ENCODE results near the gene OGN. TPM values are rescaled to one million over a fixed set of nuclear protein-coding genes. Genes with fewer than 3 reads are reported as not detected.

OGN gene
- total RNA-seq, 1 experiment from 2014 or later, result not detected

GRCh38 chr9:92333282-92333634 lies 71.1 kb downstream of the OGN start:
- TF ChIP-seq, protein P1, sequence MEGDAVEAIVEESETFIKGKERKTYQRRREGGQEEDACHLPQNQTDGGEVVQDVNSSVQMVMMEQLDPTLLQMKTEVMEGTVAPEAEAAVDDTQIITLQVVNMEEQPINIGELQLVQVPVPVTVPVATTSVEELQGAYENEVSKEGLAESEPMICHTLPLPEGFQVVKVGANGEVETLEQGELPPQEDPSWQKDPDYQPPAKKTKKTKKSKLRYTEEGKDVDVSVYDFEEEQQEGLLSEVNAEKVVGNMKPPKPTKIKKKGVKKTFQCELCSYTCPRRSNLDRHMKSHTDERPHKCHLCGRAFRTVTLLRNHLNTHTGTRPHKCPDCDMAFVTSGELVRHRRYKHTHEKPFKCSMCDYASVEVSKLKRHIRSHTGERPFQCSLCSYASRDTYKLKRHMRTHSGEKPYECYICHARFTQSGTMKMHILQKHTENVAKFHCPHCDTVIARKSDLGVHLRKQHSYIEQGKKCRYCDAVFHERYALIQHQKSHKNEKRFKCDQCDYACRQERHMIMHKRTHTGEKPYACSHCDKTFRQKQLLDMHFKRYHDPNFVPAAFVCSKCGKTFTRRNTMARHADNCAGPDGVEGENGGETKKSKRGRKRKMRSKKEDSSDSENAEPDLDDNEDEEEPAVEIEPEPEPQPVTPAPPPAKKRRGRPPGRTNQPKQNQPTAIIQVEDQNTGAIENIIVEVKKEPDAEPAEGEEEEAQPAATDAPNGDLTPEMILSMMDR (IDR thresholded peaks at IDR 0.05; ENCODE audit: insufficient read depth in 1 of 2, low read depth in 1 of 2, low read length in 1 of 2, severe bottlenecking in 1 of 2, unreplicated experiment in 1 of 2), result no peak
- Histone ChIP-seq H3K4me1 (no peaks in the 10 kb centered on the region), H3K4me3 (ENCODE audit: low read depth, low read length) (no peak overlapping the region), H3K27me3 (replicated peaks; ENCODE audit: control insufficient read depth, insufficient read depth, low read length) (no peaks in the 10 kb centered on the region), H3K36me3 (ENCODE audit: control insufficient read depth, insufficient read depth, low read length) (no peaks in the 10 kb centered on the region), H3K9me3 (no peaks in the 10 kb centered on the region)
- H3K27ac Mint-ChIP-seq (ENCODE audit: unreplicated experiment), result no peak overlapping the region
- H3K4me1 Mint-ChIP-seq (ENCODE audit: low read depth, unreplicated experiment), result no peaks in the 10 kb centered on the region
- H3K27me3 Mint-ChIP-seq (ENCODE audit: insufficient read depth, unreplicated experiment), result no peaks in the 10 kb centered on the region
- POLR2A ChIA-PET, result no interaction called here
- no peak overlapping the region for H3K4me3 Mint-ChIP-seq (ENCODE audit: unreplicated experiment)
- no peaks in the 10 kb centered on the region for H3K9me3 Mint-ChIP-seq (ENCODE audit: unreplicated experiment)
- DNase-seq, result no peak
- CTCF ChIA-PET, result no interaction called here
- intact Hi-C loops (cut with micrococcal nuclease; ENCODE audit: unreplicated experiment), result no loop called here
- no peaks in the 10 kb centered on the region for H3K36me3 Mint-ChIP-seq (ENCODE audit: insufficient read depth, unreplicated experiment)
- BruUV-seq (replicated peaks), result no TSS peak

Other genes starting within 250 kb of the OGN start
- gene IARS1, start 110.9 kb downstream of the OGN start, total RNA-seq (2022), result 127 and 138 TPM in 2 replicates
- 22.3 and 29.4 TPM in 2 replicates for gene NOL8, start 79.2 kb downstream of the OGN start, total RNA-seq (2022)
- gene CENPP, start 78.6 kb downstream of the OGN start, total RNA-seq (2022), result 7.6 and 7.8 TPM in 2 replicates
- gene OMD, start 19.9 kb upstream of the OGN start, total RNA-seq (2022), result not detected in 2 replicates
- not detected in 2 replicates for gene ASPN, start 77.9 kb upstream of the OGN start, total RNA-seq (2022)
- gene ECM2, start 131.4 kb upstream of the OGN start, total RNA-seq (2022), result not detected in 2 replicates

All from Caco-2 (cell line).